PC-3 (cell line): ENCODE results near the gene MINDY1.

Source experiments
- EZH2phosphoT487 ChIP-seq: fragments of 300-600 bp; sonication (generic); IDR thresholded peaks from 2 replicates; pipeline ENCODE4 v1.6.1; 2018; ENCODE audit warnings: mild to moderate bottlenecking, antibody characterized with exemption, low read length, borderline replicate concordance
- TF ChIP-seq, protein P1 (sequence below): fragments of 300-600 bp; sonication (generic); conservative IDR thresholded peaks from 2 replicates; pipeline ENCODE4 v1.5.1; 2017; ENCODE audit warnings: antibody characterized with exemption, low read depth, mild to moderate bottlenecking, low read length

DNA sequence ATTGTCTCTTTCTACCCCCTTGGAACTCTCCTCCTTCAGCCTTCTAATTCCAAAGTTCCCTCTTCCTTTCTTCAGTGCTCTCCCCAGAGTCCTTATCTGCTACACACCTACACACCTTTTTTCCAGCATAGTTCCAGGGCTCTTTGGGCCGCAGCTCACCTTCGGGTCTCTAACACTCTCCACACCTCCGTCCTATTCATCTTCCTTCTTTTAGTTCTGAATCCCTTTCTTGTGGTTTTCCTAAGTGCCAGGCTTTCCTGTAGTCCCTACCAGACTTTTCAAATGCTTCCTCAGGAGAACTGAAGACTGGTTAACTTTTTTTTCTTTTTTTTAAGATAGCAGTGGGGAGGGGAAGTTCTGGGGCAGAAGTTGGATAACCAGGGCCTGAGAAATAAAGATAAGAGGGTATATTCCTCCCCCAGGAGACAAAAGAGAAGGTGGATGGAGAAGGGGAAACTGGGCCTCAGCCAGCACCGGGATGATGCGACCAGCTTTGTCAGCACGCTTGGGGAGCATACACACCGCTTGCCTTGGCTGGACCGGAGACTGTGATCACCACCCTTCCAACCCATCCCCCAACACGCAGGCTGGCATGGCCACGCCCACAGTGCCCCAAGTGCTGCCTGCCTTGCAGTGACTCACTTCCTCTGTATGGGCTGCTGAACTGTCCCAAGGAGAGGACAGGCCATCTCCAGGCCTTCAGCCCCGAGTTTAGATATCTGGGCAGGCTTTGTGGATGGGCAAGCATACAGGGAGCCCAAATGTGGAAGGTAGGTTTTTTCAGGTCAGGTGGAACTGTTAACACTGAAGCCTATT lies 29.6 kb downstream of the MINDY1 start:
- TF ChIP-seq, protein P1, sequence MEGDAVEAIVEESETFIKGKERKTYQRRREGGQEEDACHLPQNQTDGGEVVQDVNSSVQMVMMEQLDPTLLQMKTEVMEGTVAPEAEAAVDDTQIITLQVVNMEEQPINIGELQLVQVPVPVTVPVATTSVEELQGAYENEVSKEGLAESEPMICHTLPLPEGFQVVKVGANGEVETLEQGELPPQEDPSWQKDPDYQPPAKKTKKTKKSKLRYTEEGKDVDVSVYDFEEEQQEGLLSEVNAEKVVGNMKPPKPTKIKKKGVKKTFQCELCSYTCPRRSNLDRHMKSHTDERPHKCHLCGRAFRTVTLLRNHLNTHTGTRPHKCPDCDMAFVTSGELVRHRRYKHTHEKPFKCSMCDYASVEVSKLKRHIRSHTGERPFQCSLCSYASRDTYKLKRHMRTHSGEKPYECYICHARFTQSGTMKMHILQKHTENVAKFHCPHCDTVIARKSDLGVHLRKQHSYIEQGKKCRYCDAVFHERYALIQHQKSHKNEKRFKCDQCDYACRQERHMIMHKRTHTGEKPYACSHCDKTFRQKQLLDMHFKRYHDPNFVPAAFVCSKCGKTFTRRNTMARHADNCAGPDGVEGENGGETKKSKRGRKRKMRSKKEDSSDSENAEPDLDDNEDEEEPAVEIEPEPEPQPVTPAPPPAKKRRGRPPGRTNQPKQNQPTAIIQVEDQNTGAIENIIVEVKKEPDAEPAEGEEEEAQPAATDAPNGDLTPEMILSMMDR = no peak
- no peak for TF ChIP-seq EZH2phosphoT487
